Measurements from ENCODE around the gene RBM7.

- TF ChIP-seq CTCF (IDR thresholded peaks at IDR 0.05 in 2 of 3, conservative IDR thresholded peaks at IDR 0.05 in 1 of 3; ENCODE audit: borderline replicate concordance in 1 of 3, insufficient read depth in 1 of 3, low read depth in 2 of 3, low read length in 2 of 3) = no peak
- TF ChIP-seq POLR2A (IDR thresholded peaks at IDR 0.05; ENCODE audit: borderline replicate concordance, extremely low read depth, insufficient read depth, insufficient read length) = no peak
- no peak for TF ChIP-seq EZH2 (IDR thresholded peaks at IDR 0.05)
- TF ChIP-seq MAX (IDR thresholded peaks at IDR 0.05) = no peak
- no peak for TF ChIP-seq YY1 (IDR thresholded peaks at IDR 0.05; ENCODE audit: extremely low read depth, insufficient replicate concordance, low read depth, low read length)
- no peak for TF ChIP-seq ZNF274 (IDR thresholded peaks at IDR 0.05; ENCODE audit: low read depth, low read length)
Measured at GRCh38 chr11:114400915-114401223, 403 bp downstream of the RBM7 start.

Data from HCT116 (cell line).